NCI-H1417 treated with DMSO at 0.1 percent for 48 hours (cell line): ENCODE measurements around the gene MAPK6.
"Not testable (repeated sequence)": the region's sequence is repeated elsewhere in the genome, so short reads cannot be mapped to it uniquely, and the experiment has no call there.

Experiments
- DNase-seq: peaks from one replicate; lab custom pipeline; 2025; lab: John Stamatoyannopoulos, UW

MAPK6 gene

GRCh38 chr15:52042051-52042851 lies 23.2 kb downstream of the MAPK6 start:
- DNase-seq: no peak

- not testable (repeated sequence) for DNase-seq
Measured at GRCh38 chr15:52045795-52046298, 26.8 kb downstream of the MAPK6 start.

GRCh38 chr15:52046552-52046951 lies 27.5 kb downstream of the MAPK6 start:
- not testable (repeated sequence) for DNase-seq

- no peak for DNase-seq
Measured at GRCh38 chr15:52050416-52050815, 31.4 kb downstream of the MAPK6 start.

- no peak for DNase-seq
Measured at GRCh38 chr15:52052066-52052935, 33.3 kb downstream of the MAPK6 start.

GRCh38 chr15:52054381-52054780 lies 35.4 kb downstream of the MAPK6 start:
- no peak for DNase-seq

- DNase-seq: not testable (repeated sequence)
Measured at GRCh38 chr15:52054858-52055257, 35.8 kb downstream of the MAPK6 start.

GRCh38 chr15:52056001-52056400 lies 37.0 kb downstream of the MAPK6 start:
- DNase-seq: no peak

- DNase-seq: no peak
Measured at GRCh38 chr15:52056496-52056895, 37.5 kb downstream of the MAPK6 start.

- DNase-seq: no peak
Measured at GRCh38 chr15:52057996-52058395, 39.0 kb downstream of the MAPK6 start.

GRCh38 chr15:52060501-52060900 lies 41.5 kb downstream of the MAPK6 start:
- no peak for DNase-seq

- DNase-seq: no peak
Measured at GRCh38 chr15:52066842-52067544, 48.0 kb downstream of the MAPK6 start.

- no peak for DNase-seq
Measured at GRCh38 chr15:52067545-52067926, 48.5 kb downstream of the MAPK6 start.

GRCh38 chr15:52068004-52068615 lies 49.1 kb downstream of the MAPK6 start:
- DNase-seq: no peak

- no peak for DNase-seq
Measured at GRCh38 chr15:52069559-52069958, 50.5 kb downstream of the MAPK6 start.

GRCh38 chr15:52071570-52071969 lies 52.6 kb downstream of the MAPK6 start:
- DNase-seq: no peak

GRCh38 chr15:52076889-52077781 lies 58.1 kb downstream of the MAPK6 start:
- DNase-seq: no peak

GRCh38 chr15:52078197-52078875 lies 59.3 kb downstream of the MAPK6 start:
- no peak for DNase-seq

GRCh38 chr15:52078876-52079700 lies 60.1 kb downstream of the MAPK6 start:
- no peak for DNase-seq
